IPS DF 19.7 (cell line): ENCODE measurements around the gene ZNF561.

ENCODE experiments used
- DNase-seq: peaks from one replicate; pipeline ENCODE4 v3.0.0-alpha.2; 2013; ENCODE audit warnings: low read depth, low spot score

The ZNF561 gene

GRCh38 chr19:9580728-9581127 is 40.3 kb downstream of the ZNF561 start:
- no peak for DNase-seq

- DNase-seq, result no peak
Measured at GRCh38 chr19:9570255-9570654, 50.8 kb downstream of the ZNF561 start.

GRCh38 chr19:9566729-9567128 is 54.3 kb downstream of the ZNF561 start:
- no peak for DNase-seq

- no peak for DNase-seq
Measured at GRCh38 chr19:9565900-9566705, 54.9 kb downstream of the ZNF561 start.
